Measurements from ENCODE around the gene CCDC181. TPM values are rescaled to one million over a fixed set of nuclear protein-coding genes. Genes with fewer than 3 reads are reported as not detected.

The CCDC181 gene
- polyA plus RNA-seq, 1 experiment, result 0.09 TPM

DNA sequence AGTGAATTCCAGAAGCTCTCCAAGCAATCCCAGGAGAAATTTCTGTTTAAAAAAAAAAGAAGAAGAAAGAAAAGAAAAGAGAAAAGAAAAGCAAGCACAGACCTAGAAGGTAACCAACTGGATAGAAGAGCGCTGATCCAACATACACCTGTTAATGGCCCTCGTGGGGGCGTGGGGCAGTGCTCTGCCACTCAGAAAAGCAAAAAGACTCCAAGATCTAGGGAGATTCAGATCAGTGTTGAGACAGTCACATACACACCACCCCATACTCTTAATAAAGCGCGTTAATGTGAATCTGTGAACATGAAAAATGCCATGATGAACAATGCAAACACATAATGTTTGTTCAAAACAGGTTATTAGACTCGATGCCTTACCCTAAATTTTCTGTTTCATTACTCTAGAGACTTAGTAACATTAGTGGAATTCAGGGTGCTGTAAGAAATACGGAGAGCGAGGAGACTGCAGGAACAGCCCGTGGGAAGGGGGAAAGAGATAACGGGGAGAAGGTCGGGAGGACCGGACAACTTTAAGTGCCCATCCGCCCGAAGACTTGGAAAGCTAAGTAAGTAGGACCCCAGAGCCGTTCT is 60.1 kb downstream of the CCDC181 start:
- H3K9me3 ChIP-seq (ENCODE audit: control insufficient read depth, insufficient read depth, low read length), result no peaks in the 10 kb centered on the region; the same call in 1 of the 2 replicates
- no peak for DNase-seq (ENCODE audit: low read depth, low spot score)
- TF ChIP-seq, protein P1, sequence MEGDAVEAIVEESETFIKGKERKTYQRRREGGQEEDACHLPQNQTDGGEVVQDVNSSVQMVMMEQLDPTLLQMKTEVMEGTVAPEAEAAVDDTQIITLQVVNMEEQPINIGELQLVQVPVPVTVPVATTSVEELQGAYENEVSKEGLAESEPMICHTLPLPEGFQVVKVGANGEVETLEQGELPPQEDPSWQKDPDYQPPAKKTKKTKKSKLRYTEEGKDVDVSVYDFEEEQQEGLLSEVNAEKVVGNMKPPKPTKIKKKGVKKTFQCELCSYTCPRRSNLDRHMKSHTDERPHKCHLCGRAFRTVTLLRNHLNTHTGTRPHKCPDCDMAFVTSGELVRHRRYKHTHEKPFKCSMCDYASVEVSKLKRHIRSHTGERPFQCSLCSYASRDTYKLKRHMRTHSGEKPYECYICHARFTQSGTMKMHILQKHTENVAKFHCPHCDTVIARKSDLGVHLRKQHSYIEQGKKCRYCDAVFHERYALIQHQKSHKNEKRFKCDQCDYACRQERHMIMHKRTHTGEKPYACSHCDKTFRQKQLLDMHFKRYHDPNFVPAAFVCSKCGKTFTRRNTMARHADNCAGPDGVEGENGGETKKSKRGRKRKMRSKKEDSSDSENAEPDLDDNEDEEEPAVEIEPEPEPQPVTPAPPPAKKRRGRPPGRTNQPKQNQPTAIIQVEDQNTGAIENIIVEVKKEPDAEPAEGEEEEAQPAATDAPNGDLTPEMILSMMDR (IDR thresholded peaks at IDR 0.05; ENCODE audit: low read depth, low read length), result no peak
- no peaks in the 10 kb centered on the region for H3K27me3 ChIP-seq (ENCODE audit: control insufficient read depth, insufficient read depth, low read length)
- ChIA-PET CTCF (interaction anchor here (0.6 to 4.7 kb wide), 4 partner anchors 18 to 1024 kb away, joined by 3 to 24 read pairs (median 4); no protein-coding TSS in a partner anchor), POLR2A (interaction anchor here (0.7 to 1.2 kb wide), 3 partner anchors 118 to 261 kb away, joined by 3 to 8 read pairs (median 4); partner anchors contain the start of genes ATP1B1 and SLC19A2)
- H3K27ac ChIP-seq (ENCODE audit: low read depth, low read length), result no peak overlapping the region
- peak overlapping the region; percentile 88 for H3K4me3 ChIP-seq (ENCODE audit: low read depth, low read length)

DNA sequence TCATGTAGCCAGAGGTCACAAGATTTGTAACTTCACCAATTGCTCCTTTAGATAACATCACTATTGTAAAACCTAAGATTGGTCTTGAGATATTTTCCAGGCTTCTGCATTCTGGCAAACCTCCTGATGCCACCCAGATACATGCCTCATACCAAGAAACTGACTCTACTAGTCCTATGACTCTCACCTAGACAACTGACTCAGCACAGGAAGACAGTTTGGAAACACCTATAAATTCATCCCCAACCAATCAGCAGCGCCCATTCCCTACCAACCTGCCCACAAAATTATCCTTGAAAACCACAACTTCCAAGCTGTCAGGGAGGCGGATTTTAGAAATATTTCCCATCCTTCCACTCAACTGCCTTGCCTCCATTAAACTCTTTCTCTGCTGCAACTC is 62.3 kb downstream of the CCDC181 start:
- Histone ChIP-seq H3K27me3 (ENCODE audit: control insufficient read depth, insufficient read depth, low read length) (no peaks in the 10 kb centered on the region), H3K9me3 (ENCODE audit: control insufficient read depth, insufficient read depth, low read length) (no peaks in the 10 kb centered on the region; the same call in 1 of the 2 replicates), H3K4me3 (ENCODE audit: low read depth, low read length) (no peak overlapping the region), H3K27ac (ENCODE audit: low read depth, low read length) (no peak overlapping the region)
- POLR2A ChIA-PET, result no interaction called here
- TF ChIP-seq, protein P1 (IDR thresholded peaks at IDR 0.05; ENCODE audit: low read depth, low read length), result no peak
- DNase-seq (ENCODE audit: low read depth, low spot score), result no peak
- CTCF ChIA-PET, result no interaction called here

DNA sequence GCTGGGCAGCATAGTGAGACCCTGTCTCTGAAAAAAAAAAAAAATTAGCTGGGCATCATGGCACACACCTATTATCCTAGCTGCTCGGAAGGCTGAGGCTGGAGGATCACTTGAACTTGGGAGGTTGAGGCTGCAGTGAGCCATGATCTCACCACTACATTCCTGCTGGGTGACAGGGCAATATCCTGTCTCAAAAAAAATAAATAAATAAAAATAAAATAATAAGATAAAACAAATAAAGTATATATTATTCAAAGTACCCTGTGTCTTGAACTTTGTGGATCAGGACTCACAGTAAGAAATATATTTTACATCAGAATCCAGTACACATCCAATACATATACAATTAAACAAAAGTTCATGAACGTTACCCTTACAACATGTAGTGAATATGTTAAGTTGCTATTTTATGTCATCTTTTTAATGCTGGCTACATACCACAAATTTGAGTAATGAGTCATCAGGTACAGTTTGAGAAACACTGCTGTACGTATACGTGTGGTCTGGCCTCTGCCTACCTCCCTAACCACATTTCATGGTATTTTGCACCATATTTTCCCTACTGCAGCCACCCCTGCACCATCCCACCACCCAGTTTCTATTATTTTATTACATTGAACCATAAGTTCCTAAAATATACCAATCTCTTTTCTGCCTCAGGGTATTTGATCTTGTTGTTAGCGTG is 64.1 kb downstream of the CCDC181 start:
- ChIA-PET POLR2A (no interaction called here), CTCF (interaction anchor here (0.6 to 7.5 kb wide), 3 partner anchors 14 to 763 kb away, joined by 5 to 80 read pairs (median 15); no protein-coding TSS in a partner anchor)
- Histone ChIP-seq H3K27me3 (ENCODE audit: control insufficient read depth, insufficient read depth, low read length) (no peaks in the 10 kb centered on the region), H3K9me3 (ENCODE audit: control insufficient read depth, insufficient read depth, low read length) (no peaks in the 10 kb centered on the region; the same call in 1 of the 2 replicates), H3K4me3 (ENCODE audit: low read depth, low read length) (no peak overlapping the region), H3K27ac (ENCODE audit: low read depth, low read length) (peak overlapping the region; percentile 80)
- TF ChIP-seq, protein P1 (IDR thresholded peaks at IDR 0.05; ENCODE audit: low read depth, low read length), result no peak
- DNase-seq (ENCODE audit: low read depth, low spot score), result peak; percentile 71

DNA sequence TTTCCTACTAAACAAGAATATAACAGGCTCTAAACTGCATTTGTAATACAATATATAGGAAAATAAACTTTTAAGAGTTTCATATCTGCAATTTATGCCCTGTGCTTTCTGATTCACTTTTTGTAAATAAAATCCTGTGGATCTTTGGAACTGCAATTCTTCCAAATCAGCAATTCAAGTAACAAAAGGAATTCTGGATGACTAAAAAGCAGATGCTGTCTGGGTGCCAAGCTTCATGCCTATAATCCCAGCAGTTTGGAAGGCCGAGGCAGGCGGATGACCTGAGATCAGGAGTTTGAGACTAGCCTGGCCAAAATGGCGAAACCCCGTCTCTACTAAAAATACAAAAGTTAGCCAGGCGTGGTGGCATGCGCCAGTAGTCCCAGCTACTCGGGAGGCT is 66.0 kb downstream of the CCDC181 start:
- H3K9me3 ChIP-seq (ENCODE audit: control insufficient read depth, insufficient read depth, low read length), result no peaks in the 10 kb centered on the region; the same call in 1 of the 2 replicates
- ChIA-PET POLR2A (no interaction called here), CTCF (interaction anchor here (3.5 to 7.5 kb wide), 2 partner anchors 12 to 758 kb away, joined by 15 to 80 read pairs; no protein-coding TSS in a partner anchor)
- TF ChIP-seq, protein P1 (IDR thresholded peaks at IDR 0.05; ENCODE audit: low read depth, low read length), result no peak
- H3K27me3 ChIP-seq (ENCODE audit: control insufficient read depth, insufficient read depth, low read length), result no peaks in the 10 kb centered on the region
- H3K27ac ChIP-seq (ENCODE audit: low read depth, low read length), result no peak overlapping the region
- DNase-seq (ENCODE audit: low read depth, low spot score), result no peak
- H3K4me3 ChIP-seq (ENCODE audit: low read depth, low read length), result no peak overlapping the region

DNA sequence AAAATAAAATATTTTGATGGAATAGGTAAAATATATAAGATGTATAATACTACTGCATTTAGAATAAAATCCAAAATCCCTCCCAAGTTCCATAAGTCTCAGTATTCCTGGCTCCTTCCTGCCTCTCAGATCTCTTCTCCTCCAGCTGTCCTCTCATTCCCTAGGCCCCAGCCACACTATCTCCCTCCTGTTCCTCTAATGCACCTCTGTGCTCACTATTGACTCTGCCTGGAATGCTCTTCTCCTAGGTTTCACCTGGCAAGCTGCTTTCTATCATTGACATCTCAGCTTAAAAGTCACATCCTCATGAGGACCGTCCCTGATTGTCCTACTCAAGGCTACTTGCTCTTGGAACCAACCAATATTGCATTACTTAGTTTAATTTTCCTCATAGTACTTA is 66.9 kb downstream of the CCDC181 start:
- Histone ChIP-seq H3K27ac (ENCODE audit: low read depth, low read length) (no peak overlapping the region), H3K9me3 (ENCODE audit: control insufficient read depth, insufficient read depth, low read length) (no peaks in the 10 kb centered on the region; the same call in 1 of the 2 replicates), H3K27me3 (ENCODE audit: control insufficient read depth, insufficient read depth, low read length) (no peaks in the 10 kb centered on the region), H3K4me3 (ENCODE audit: low read depth, low read length) (no peak overlapping the region)
- no peak for DNase-seq (ENCODE audit: low read depth, low spot score)
- ChIA-PET CTCF (interaction anchor here (3.5 to 7.5 kb wide), 2 partner anchors 11 to 757 kb away, joined by 15 to 80 read pairs; no protein-coding TSS in a partner anchor), POLR2A (no interaction called here)
- TF ChIP-seq, protein P1 (IDR thresholded peaks at IDR 0.05; ENCODE audit: low read depth, low read length), result no peak

Measured in AG04450 (cell line).